ENCODE results near the gene F7. TPM values are rescaled to one million over a fixed set of nuclear protein-coding genes. Genes with fewer than 3 reads are reported as not detected.

F7 gene
- total and polyA plus RNA-seq, 2 of the 4 experiments (the other 2 are of a cell fraction) = under 0.01 to 0.07 TPM

DNA sequence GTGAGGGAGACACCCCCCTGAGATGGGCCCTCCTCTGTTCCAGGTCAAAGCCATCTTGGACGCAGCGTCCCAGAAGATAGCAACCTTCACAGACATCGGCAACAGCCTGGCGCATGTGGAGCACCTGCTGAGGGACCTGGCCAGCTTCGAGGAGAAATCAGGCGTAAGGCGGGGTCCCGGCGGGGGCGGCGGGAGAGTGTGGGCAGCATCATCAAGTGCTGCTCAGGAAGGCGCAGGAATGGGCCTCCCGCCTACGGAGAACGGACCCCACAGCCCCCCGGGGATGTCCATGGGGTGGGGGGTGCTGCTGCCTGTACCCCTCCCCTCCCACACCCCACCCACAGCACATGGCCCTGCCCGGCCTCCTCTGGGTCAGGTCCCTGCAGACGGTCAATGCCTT is 31.2 kb upstream of the F7 start:
- H3K4ac ChIP-seq (ENCODE audit: low read depth, low read length) = no peak overlapping the region
- no peak overlapping the region for H3K14ac ChIP-seq (replicated peaks; ENCODE audit: low read depth, low read length)
- no peak overlapping the region for H3K23ac ChIP-seq (ENCODE audit: low read depth, low read length)
- ChIA-PET CTCF (no interaction called here), POLR2A (ENCODE audit: unreplicated experiment) (no interaction called here)
- H3K56ac ChIP-seq (ENCODE audit: extremely low read depth, insufficient read depth, low read length) = no peak overlapping the region
- no peaks in the 10 kb centered on the region for H3K36me3 ChIP-seq (ENCODE audit: control insufficient read depth, insufficient read depth, low read length)
- no TSS peak for BruUV-seq (replicated peaks)
- in situ Hi-C loops (cut with MboI; ENCODE audit: low sequenced_read_pairs) (no loop called here), dilution Hi-C loops (cut with HindIII; ENCODE audit: low sequenced_read_pairs, unreplicated experiment) (no loop called here), intact Hi-C loops (cut with micrococcal nuclease) (no loop called here)
- H3K4me1 ChIP-seq (ENCODE audit: control insufficient read depth, insufficient read depth, low read length) = no peaks in the 10 kb centered on the region; the same call in 1 of the 2 replicates
- H2BK15ac ChIP-seq (ENCODE audit: low read depth, low read length) = no peak overlapping the region
- no peak overlapping the region for H3K18ac ChIP-seq (ENCODE audit: low read depth, low read length)
- no peak overlapping the region for H2BK5ac ChIP-seq (ENCODE audit: low read depth, low read length, poor library complexity, severe bottlenecking)
- no peak overlapping the region for H4K91ac ChIP-seq (ENCODE audit: insufficient read depth, low read depth, low read length)
- no peaks in the 10 kb centered on the region for H3K79me1 ChIP-seq (ENCODE audit: low read depth in 1 of 2, low read length in 2 of 2)
- no peak overlapping the region for H4K8ac ChIP-seq (ENCODE audit: low read depth in 2 of 2, low read length in 2 of 2)
- ATAC-seq (ENCODE audit: low read depth) (no peak), DNase-seq (no peak)
- no peak overlapping the region for H3K4me2 ChIP-seq (ENCODE audit: low read depth, low read length)
- no peak overlapping the region for H2AK9ac ChIP-seq (replicated peaks; ENCODE audit: low read depth, low read length, poor library complexity)
- no peaks in the 10 kb centered on the region for H3K9me1 ChIP-seq (ENCODE audit: insufficient read depth, low read length)
- no peak overlapping the region for H4K5ac ChIP-seq (ENCODE audit: low read depth, low read length)
- no peak overlapping the region for H3K27ac ChIP-seq (ENCODE audit: insufficient read depth, low read length)
- H3K9ac ChIP-seq (ENCODE audit: low read depth, low read length) = no peak overlapping the region
- H3K9me3 ChIP-seq (ENCODE audit: control insufficient read depth, insufficient read depth, low read length) = no peaks in the 10 kb centered on the region
- H4K20me1 ChIP-seq (ENCODE audit: insufficient read depth, low read length) = no peaks in the 10 kb centered on the region
- no peak overlapping the region for H2BK120ac ChIP-seq (ENCODE audit: low read depth, low read length)
- no CpG with 5 or more reads among the region's 18 CpGs for WGBS, 2 experiments (ENCODE audit: extremely low coverage in 2 of 2, insufficient read length in 1 of 2)
- peaks cover 29% of the 10 kb centered on the region for H3K27me3 ChIP-seq (ENCODE audit: control insufficient read depth, insufficient read depth, low read length)
- no peak overlapping the region for H2AK5ac ChIP-seq (ENCODE audit: low read depth, low read length)
- no peak overlapping the region for H3K4me3 ChIP-seq (ENCODE audit: insufficient read depth, low read depth, low read length)
- no peak overlapping the region for H2AFZ ChIP-seq (replicated peaks; ENCODE audit: low read length, poor library complexity)
- H2BK20ac ChIP-seq (ENCODE audit: low read depth, low read length) = no peak overlapping the region
- TF ChIP-seq SMC3 (IDR thresholded peaks at IDR 0.05; ENCODE audit: low read depth, low read length) (no peak), MXI1 (IDR thresholded peaks at IDR 0.05; ENCODE audit: borderline replicate concordance, low read depth, low read length) (no peak), CEBPB (IDR thresholded peaks at IDR 0.05; ENCODE audit: low read depth, low read length) (no peak), RFX5 (IDR thresholded peaks at IDR 0.05; ENCODE audit: low read depth, low read length) (no peak), CHD1 (IDR thresholded peaks at IDR 0.05; ENCODE audit: low read depth, low read length) (no peak), NFE2L2 (IDR thresholded peaks at IDR 0.05; ENCODE audit: low read depth, low read length) (no peak), MAFK (IDR thresholded peaks at IDR 0.05; ENCODE audit: low read depth, low read length) (no peak), FOS (IDR thresholded peaks at IDR 0.05; ENCODE audit: low read depth, low read length) (no peak), USF2 (IDR thresholded peaks at IDR 0.05; ENCODE audit: low read depth, low read length) (no peak), POLR2A (IDR thresholded peaks at IDR 0.05; ENCODE audit: low read depth, low read length) (no peak), MAZ (IDR thresholded peaks at IDR 0.05; ENCODE audit: borderline replicate concordance, low read depth, low read length) (no peak), RAD21 (IDR thresholded peaks at IDR 0.05; ENCODE audit: low read length) (no peak)
- TF ChIP-seq, protein P1, sequence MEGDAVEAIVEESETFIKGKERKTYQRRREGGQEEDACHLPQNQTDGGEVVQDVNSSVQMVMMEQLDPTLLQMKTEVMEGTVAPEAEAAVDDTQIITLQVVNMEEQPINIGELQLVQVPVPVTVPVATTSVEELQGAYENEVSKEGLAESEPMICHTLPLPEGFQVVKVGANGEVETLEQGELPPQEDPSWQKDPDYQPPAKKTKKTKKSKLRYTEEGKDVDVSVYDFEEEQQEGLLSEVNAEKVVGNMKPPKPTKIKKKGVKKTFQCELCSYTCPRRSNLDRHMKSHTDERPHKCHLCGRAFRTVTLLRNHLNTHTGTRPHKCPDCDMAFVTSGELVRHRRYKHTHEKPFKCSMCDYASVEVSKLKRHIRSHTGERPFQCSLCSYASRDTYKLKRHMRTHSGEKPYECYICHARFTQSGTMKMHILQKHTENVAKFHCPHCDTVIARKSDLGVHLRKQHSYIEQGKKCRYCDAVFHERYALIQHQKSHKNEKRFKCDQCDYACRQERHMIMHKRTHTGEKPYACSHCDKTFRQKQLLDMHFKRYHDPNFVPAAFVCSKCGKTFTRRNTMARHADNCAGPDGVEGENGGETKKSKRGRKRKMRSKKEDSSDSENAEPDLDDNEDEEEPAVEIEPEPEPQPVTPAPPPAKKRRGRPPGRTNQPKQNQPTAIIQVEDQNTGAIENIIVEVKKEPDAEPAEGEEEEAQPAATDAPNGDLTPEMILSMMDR (conservative IDR thresholded peaks at IDR 0.05; ENCODE audit: low read depth, low read length) = no peak
